ENCODE data around the gene IRF8.

DNA sequence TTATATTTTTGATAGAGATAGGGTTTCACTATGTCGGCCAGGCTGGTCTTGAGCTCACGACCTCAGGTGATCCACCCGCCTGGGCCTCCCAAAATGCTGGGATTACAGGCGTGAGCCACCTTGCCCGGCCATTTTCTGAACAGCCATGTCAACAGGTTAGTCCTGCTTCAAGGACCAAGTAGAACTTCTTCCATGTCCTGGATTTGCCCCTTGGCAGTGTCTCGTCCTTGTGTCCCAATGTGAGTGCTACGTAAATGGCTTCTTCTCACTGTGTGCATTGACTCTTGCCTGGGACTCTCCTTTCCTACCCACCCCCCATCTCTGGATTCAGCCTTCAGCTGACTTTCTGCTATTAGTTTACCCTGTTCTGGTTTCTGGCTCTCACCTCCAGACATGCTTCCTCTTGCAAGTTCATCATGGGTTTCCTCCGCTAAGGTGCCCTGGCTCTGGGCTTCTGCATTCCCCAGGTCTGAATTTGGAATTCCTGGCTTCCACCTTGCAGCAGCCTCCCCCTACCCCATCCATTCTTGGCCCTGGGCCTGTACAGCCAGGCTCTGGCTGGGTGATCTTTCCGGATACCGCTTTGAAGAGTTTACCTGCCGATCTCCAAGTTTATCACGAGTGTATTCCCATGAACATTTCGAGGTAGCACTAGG is 14.0 kb upstream of the IRF8 start:
- TF ChIP-seq POLR2A (IDR thresholded peaks at IDR 0.05; ENCODE audit: low read depth, low read length) = no peak
- TF ChIP-seq POLR2AphosphoS5 (IDR thresholded peaks at IDR 0.05; ENCODE audit: low read depth, low read length) = no peak
